C4-2B (cell line): ENCODE measurements around the gene PPP1R12B.
"Not testable (repeated sequence)": the region's sequence is repeated elsewhere in the genome, so short reads cannot be mapped to it uniquely, and the experiment has no call there.

Experiments
- ZFX ChIP-seq: fragments of 450-650 bp; IDR thresholded peaks from 2 replicates; pipeline ENCODE4 v1.6.1; 2017
- TF ChIP-seq, protein P1 (sequence below): fragments of 450-650 bp; conservative IDR thresholded peaks from 2 replicates; pipeline ENCODE4 v1.5.1; 2017; ENCODE audit warnings: mild to moderate bottlenecking

DNA sequence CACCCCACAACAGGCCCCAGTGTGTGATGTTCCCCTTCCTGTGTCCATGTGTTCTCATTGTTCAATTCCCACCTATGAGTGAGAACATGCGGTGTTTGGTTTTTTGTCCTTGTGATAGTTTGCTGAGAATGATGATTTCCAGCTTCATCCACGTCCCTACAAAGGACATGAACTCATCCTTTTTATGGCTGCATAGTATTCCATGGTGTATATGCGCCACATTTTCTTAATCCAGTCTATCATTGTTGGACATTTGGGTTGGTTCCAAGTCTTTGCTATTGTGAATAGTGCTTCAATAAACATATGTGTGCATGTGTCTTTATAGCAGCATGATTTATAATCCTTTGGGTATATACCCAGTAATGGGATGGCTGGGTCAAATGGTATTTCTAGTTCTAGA is 118.9 kb downstream of the PPP1R12B start:
- TF ChIP-seq, protein P1, sequence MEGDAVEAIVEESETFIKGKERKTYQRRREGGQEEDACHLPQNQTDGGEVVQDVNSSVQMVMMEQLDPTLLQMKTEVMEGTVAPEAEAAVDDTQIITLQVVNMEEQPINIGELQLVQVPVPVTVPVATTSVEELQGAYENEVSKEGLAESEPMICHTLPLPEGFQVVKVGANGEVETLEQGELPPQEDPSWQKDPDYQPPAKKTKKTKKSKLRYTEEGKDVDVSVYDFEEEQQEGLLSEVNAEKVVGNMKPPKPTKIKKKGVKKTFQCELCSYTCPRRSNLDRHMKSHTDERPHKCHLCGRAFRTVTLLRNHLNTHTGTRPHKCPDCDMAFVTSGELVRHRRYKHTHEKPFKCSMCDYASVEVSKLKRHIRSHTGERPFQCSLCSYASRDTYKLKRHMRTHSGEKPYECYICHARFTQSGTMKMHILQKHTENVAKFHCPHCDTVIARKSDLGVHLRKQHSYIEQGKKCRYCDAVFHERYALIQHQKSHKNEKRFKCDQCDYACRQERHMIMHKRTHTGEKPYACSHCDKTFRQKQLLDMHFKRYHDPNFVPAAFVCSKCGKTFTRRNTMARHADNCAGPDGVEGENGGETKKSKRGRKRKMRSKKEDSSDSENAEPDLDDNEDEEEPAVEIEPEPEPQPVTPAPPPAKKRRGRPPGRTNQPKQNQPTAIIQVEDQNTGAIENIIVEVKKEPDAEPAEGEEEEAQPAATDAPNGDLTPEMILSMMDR: not testable (repeated sequence)
- not testable (repeated sequence) for TF ChIP-seq ZFX
